ENCODE data around the gene TMEM151B.
"Not testable (repeated sequence)": the region's sequence is repeated elsewhere in the genome, so short reads cannot be mapped to it uniquely, and the experiment has no call there.

TMEM151B gene

GRCh38 chr6:44338228-44339122 lies 68.2 kb downstream of the TMEM151B start:
- no peak overlapping the region for H3K4me3 ChIP-seq (ENCODE audit: low read length)
- TF ChIP-seq ZNF274 (IDR thresholded peaks at IDR 0.05; ENCODE audit: low read depth, low read length), result no peak

- no peak for TF ChIP-seq ZNF274 (IDR thresholded peaks at IDR 0.05; ENCODE audit: low read depth, low read length)
- no peak overlapping the region for H3K4me3 ChIP-seq (ENCODE audit: low read length)
Measured at GRCh38 chr6:44339301-44339700, 69.1 kb downstream of the TMEM151B start.

- TF ChIP-seq ZNF274 (IDR thresholded peaks at IDR 0.05; ENCODE audit: low read depth, low read length), result no peak
Measured at GRCh38 chr6:44339763-44340625, 69.7 kb downstream of the TMEM151B start.

DNA sequence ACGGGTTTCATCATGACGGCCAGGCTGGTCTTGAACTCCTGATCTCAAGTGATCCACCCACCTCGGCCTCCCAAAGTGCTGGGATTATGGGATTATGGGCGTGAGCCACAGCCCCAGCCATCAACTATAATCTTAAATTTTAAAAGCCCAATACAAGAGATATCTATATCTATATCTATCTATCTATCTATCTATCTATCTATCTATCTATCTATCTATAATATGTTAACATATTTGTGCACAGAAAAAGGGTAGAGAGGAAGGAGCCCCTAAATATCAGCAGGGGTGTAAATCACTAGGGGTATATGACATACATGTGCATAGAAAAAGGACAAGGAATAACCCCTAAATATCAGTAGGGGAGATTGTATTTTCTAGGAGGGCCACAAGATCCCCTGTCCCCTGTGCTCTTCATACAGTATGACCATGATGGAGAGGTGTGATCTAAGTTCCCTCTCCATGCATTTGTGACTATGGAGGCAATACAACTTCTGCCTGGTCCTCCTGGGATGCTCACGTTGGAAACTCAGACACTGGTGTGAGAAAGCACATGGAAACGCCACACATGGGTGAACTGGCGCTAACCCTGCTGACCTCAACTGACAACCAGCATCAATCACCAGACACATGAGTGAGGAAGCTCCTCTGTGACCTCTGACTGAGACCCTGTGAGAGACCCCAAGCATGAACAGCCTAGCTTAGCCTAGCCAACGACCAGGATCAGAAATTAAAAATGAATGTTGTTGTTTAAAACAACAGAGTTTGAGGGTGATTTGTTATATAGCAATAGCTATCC lies 71.0 kb downstream of the TMEM151B start:
- no peak overlapping the region for H3K4me3 ChIP-seq (ENCODE audit: low read length)
- TF ChIP-seq ZNF274 (IDR thresholded peaks at IDR 0.05; ENCODE audit: low read depth, low read length), result no peak

More at GRCh38 chr6:44339763-44340625, 69.7 kb downstream of the TMEM151B start:
- H3K4me3 ChIP-seq (ENCODE audit: low read length), result no peak overlapping the region

GRCh38 chr6:44342052-44342451 lies 71.8 kb downstream of the TMEM151B start:
- no peak overlapping the region for H3K4me3 ChIP-seq (ENCODE audit: low read length)
- no peak for TF ChIP-seq ZNF274 (IDR thresholded peaks at IDR 0.05; ENCODE audit: low read depth, low read length)

DNA sequence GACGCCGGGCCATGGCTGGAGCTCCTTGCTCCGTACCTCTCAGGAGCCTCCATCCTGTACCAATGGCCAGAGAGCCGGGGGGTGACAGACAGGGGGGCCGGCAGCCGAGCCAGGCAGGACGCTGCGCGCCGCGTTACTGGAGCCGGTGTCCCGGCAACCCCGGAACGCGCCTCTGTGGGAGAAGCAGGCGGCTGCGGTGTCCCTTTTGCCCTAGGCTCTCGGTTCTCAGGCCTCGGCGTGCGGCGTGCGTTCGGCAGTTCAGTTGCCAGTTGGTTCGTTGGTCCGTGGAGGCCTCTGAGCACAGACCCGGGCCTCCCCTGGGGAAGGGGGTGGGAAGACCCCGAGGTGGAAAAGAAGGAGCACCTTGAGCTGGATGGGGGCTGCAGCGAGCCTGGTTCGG lies 72.2 kb downstream of the TMEM151B start, which contains the start of gene SPATS1:
SPATS1 (plus strand) TSS at position 162 of the 400 bp plus-strand sequence. CDS start 446 bp downstream, outside the sequence.
- TF ChIP-seq ZNF274 (IDR thresholded peaks at IDR 0.05; ENCODE audit: low read depth, low read length), result no peak
- no peak within 1 kb of the TSS for H3K4me3 ChIP-seq (ENCODE audit: low read length)

- not testable (repeated sequence) for H3K4me3 ChIP-seq (ENCODE audit: low read length)
Measured at GRCh38 chr6:44346818-44347217, 76.6 kb downstream of the TMEM151B start.

DNA sequence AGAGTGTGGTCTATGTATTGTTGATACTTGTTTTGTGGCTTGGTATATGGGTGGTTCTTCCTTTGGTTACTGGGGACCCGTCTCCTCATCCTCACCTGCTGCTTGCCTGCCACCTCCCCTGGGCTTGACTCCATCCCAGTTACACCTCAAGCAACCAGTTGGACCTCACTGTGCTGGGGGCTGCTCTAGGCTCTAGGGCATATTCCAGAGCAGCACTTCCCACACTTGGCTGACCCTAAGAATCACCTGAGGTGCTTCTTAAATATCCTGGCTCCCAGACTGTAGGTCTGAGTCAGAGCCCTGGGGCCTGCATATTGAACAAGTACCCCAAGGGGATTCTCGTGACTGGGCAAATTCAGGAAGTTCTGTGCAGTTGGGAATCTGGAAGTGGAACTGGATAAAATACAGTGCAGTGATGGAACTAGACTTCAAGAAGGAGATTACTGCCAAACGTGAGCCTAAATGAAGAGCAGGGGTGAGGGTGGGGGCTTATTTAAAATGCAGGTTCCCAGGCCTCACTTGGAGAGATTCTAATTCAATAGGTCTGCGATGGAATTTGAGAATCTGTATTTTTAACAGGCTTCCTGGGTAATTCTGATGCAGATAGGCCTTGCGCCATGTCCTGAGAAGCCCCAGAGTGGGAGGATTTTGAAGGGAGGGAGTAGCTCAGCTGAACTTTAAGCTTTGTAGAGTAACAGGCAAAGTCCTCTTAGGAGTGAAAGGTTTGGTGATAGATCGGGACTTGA lies 79.8 kb downstream of the TMEM151B start:
- no peak overlapping the region for H3K4me3 ChIP-seq (ENCODE audit: low read length)
- no peak for TF ChIP-seq ZNF274 (IDR thresholded peaks at IDR 0.05; ENCODE audit: low read depth, low read length)

DNA sequence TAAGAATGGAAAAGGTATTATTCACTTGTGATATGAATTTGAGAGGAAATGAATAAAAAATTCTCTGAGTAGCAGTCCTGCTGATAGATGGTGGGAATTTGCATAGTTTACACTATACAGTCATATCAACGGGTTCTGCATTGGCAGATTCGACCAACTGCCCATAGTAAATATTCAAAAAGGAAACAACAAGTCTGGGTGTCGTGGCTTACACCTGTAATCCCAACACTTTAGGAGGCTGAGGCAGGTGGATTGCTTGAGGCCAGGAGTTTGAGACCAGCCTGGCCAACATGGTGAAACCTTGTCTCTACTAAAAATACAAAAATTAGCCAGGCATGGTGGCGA lies 80.4 kb downstream of the TMEM151B start:
- not testable (repeated sequence) for H3K4me3 ChIP-seq (ENCODE audit: low read length)

- H3K4me3 ChIP-seq (ENCODE audit: low read length), result no peak overlapping the region
- no peak for TF ChIP-seq ZNF274 (IDR thresholded peaks at IDR 0.05; ENCODE audit: low read depth, low read length)
Measured at GRCh38 chr6:44352259-44352658, 82.0 kb downstream of the TMEM151B start.

DNA sequence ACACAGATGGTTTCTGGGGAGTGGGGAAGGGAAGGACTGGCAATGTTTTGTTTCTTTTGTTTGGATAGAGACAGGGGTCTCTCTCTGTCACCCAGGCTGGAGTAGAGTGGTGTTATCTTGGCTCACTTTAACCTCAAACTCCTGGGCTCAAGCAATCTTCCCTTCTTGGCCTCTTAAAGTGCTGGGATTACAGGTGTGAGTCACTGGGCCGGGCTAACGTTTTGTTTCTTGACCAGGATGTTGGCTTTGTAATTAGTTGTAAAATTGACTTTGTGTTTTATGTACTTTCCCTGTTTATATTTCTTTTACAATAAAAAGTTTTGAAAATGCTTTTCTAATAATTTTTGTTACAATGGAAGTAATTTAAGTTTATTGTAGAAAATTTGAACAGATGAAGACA lies 83.1 kb downstream of the TMEM151B start:
- H3K4me3 ChIP-seq (ENCODE audit: low read length), result no peak overlapping the region
- no peak for TF ChIP-seq ZNF274 (IDR thresholded peaks at IDR 0.05; ENCODE audit: low read depth, low read length)

DNA sequence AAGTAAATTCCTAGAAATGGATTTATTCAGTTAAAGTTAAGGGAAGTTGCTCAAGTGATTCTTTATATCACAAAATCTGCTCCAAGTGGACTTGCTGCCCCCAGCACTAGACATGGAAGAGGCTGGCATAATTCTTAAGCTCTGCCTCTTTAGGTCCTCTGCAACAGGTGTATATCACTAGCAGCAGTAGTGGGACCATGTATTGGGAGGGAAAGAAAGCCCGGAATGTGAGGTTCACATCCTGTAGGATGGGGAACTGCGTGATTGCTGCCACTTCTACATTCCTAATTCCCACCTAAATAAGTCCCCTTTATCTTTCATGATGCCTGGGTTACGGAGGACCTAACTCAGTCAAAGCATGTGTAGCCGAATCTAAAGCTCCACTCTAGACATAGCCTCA lies 85.4 kb downstream of the TMEM151B start:
- no peak for TF ChIP-seq ZNF274 (IDR thresholded peaks at IDR 0.05; ENCODE audit: low read depth, low read length)
- no peak overlapping the region for H3K4me3 ChIP-seq (ENCODE audit: low read length)

- no peak for TF ChIP-seq ZNF274 (IDR thresholded peaks at IDR 0.05; ENCODE audit: low read depth, low read length)
- H3K4me3 ChIP-seq (ENCODE audit: low read length), result no peak overlapping the region
Measured at GRCh38 chr6:44356487-44356886, 86.2 kb downstream of the TMEM151B start.
